Liver (tissue), 9 donors: ENCODE measurements around the gene SHH. TPM values are rescaled to one million over a fixed set of nuclear protein-coding genes. Genes with fewer than 3 reads are reported as not detected.

ENCODE experiments used
- DNase-seq: peaks from one replicate; pipeline ENCODE4 v3.0.0-alpha.2; 2017; ENCODE audit warnings: low spot score
- H3K27ac ChIP-seq, 2 donors: one replicate each; pipeline ENCODE4 v1.7.0; 2013; ENCODE audit warnings: inconsistent platforms in 2 of 2, low read length in 2 of 2, control low read depth in 1 of 2, low read depth in 1 of 2, mild to moderate bottlenecking in 1 of 2
- H3K27me3 ChIP-seq, 4 donors: one replicate each; pipeline versions ENCODE4 v1.6.1 to v1.7.0; 2013; ENCODE audit warnings: low read length in 3 of 4, inconsistent platforms in 1 of 4, mild to moderate bottlenecking in 1 of 4, moderate library complexity in 1 of 4; ENCODE audit not compliant: control insufficient read depth in 4 of 4, insufficient read depth in 4 of 4
- H3K36me3 ChIP-seq, 4 donors: one replicate each; pipeline versions ENCODE4 v1.6.1 to v1.7.0; 2013; ENCODE audit warnings: low read length in 3 of 4, mild to moderate bottlenecking in 3 of 4, low read depth in 1 of 4, moderate library complexity in 1 of 4; ENCODE audit not compliant: control insufficient read depth in 4 of 4, insufficient read depth in 3 of 4
- H3K4me1 ChIP-seq, 4 donors: one replicate each; pipeline versions ENCODE4 v1.6.1 to v1.7.0; 2013; ENCODE audit warnings: low read length in 3 of 4, mild to moderate bottlenecking in 3 of 4, moderate library complexity in 1 of 4; ENCODE audit not compliant: control insufficient read depth in 4 of 4, insufficient read depth in 4 of 4
- H3K4me3 ChIP-seq, 3 donors: one replicate each; pipeline versions ENCODE4 v1.6.1 to v1.7.0; 2013; ENCODE audit warnings: low read length in 3 of 3, control low read depth in 1 of 3, low read depth in 1 of 3, mild to moderate bottlenecking in 1 of 3
- H3K9ac ChIP-seq, 2 donors: one replicate each; pipeline ENCODE4 v1.7.0; 2013; ENCODE audit warnings: low read length in 2 of 2, mild to moderate bottlenecking in 2 of 2, moderate library complexity in 2 of 2, control low read depth in 1 of 2, low read depth in 1 of 2
- H3K9me3 ChIP-seq, 4 donors: one replicate each; pipeline versions ENCODE4 v1.6.1 to v1.7.0; 2013; ENCODE audit warnings: low read length in 3 of 4; ENCODE audit not compliant: control insufficient read depth in 4 of 4
- EGR1 ChIP-seq, 2 donors: IDR thresholded peaks; 2 replicates each; pipeline ENCODE4 v1.6.1; 2016 to 2018; ENCODE audit warnings: antibody characterized with exemption in 2 of 2, low read depth in 2 of 2
- FOXA1 ChIP-seq: IDR thresholded peaks from 2 replicates; pipeline ENCODE4 v1.6.1; 2016; ENCODE audit warnings: antibody characterized with exemption
- FOXA2 ChIP-seq: IDR thresholded peaks from 2 replicates; pipeline ENCODE4 v1.6.1; 2016; ENCODE audit warnings: antibody characterized with exemption
- GABPA ChIP-seq, 2 donors: IDR thresholded peaks in 1 of 2; conservative IDR thresholded peaks in 1 of 2; 2 replicates each; pipeline ENCODE4 v1.6.1; 2016; ENCODE audit warnings: antibody characterized with exemption in 2 of 2, mild to moderate bottlenecking in 1 of 2, moderate library complexity in 1 of 2
- HNF4A ChIP-seq, 2 donors: conservative IDR thresholded peaks; 2 replicates each; pipeline ENCODE4 v1.6.1; 2016; ENCODE audit warnings: antibody characterized with exemption in 2 of 2, mild to moderate bottlenecking in 2 of 2
- HNF4G ChIP-seq: IDR thresholded peaks from 2 replicates; pipeline ENCODE4 v1.6.1; 2016; ENCODE audit warnings: antibody characterized with exemption
- JUND ChIP-seq, 2 donors: IDR thresholded peaks; 2 replicates each; pipeline ENCODE4 v1.6.1; 2016; ENCODE audit warnings: antibody characterized with exemption in 2 of 2
- NR2F2 ChIP-seq: IDR thresholded peaks from 2 replicates; pipeline ENCODE4 v1.6.1; 2016; ENCODE audit warnings: antibody characterized with exemption
- RAD21 ChIP-seq, 2 donors: IDR thresholded peaks; 2 replicates each; pipeline ENCODE4 v1.6.1; 2016; ENCODE audit warnings: antibody characterized with exemption in 2 of 2, mild to moderate bottlenecking in 2 of 2
- RXRA ChIP-seq, 2 donors: IDR thresholded peaks; 2 replicates each; pipeline ENCODE4 v1.6.1; 2017 to 2018; ENCODE audit warnings: antibody characterized with exemption in 2 of 2, mild to moderate bottlenecking in 1 of 2
- SP1 ChIP-seq: IDR thresholded peaks from 2 replicates; pipeline ENCODE4 v1.6.1; 2018; ENCODE audit warnings: antibody characterized with exemption, mild to moderate bottlenecking
- TAF1 ChIP-seq: conservative IDR thresholded peaks from 2 replicates; pipeline ENCODE4 v1.6.1; 2016; ENCODE audit warnings: antibody characterized with exemption, mild to moderate bottlenecking
- YY1 ChIP-seq: IDR thresholded peaks from 2 replicates; pipeline ENCODE4 v1.6.1; 2016; ENCODE audit warnings: antibody characterized with exemption, mild to moderate bottlenecking
- WGBS: extraction: QIAGEN DNeasy Blood & Tissue Kit; methylation state at CpG from one replicate; pipeline ENCODE4 v1.1.7; 2013; 5-methylcytosine and 5-hydroxymethylcytosine counted together
- polyA plus RNA-seq, 2 donors: library from polyadenylated mRNA; stranded (reverse) in 1 of 2; unstranded in 1 of 2; fragments of 200-250 nt in 1 of 2; fragments of >200 nt in 1 of 2; fragmentation: Nextera tagmentation in 1 of 2; extraction: Ambion mirVana in 1 of 2; gene quantifications; one replicate each; pipeline versions ENCODE4 v1.2.1 to v1.2.3, GENCODE V29; 2013 to 2015
- total RNA-seq, 2 donors: library from RNA; depleted of rRNA; stranded (reverse); fragments of >200 nt; gene quantifications; one replicate each; pipeline ENCODE4 v1.2.3, GENCODE V29; 2014
- TF ChIP-seq, protein P1 (sequence below): fragments of 150-350 bp; IDR thresholded peaks from 2 replicates; pipeline ENCODE4 v1.5.1; 2017; ENCODE audit warnings: improper control_type of control experiment, low read depth, low read length; ENCODE audit not compliant: missing input control
- TF ChIP-seq, protein P2 (sequence below): IDR thresholded peaks from 2 replicates; pipeline ENCODE4 v1.6.1; 2016; ENCODE audit warnings: antibody characterized with exemption
- TF ChIP-seq, protein P3 (sequence below): IDR thresholded peaks from 2 replicates; pipeline ENCODE4 v1.6.1; 2016; ENCODE audit warnings: antibody characterized with exemption
- TF ChIP-seq, protein P4 (sequence below): IDR thresholded peaks from 2 replicates; pipeline ENCODE4 v1.6.1; 2016; ENCODE audit warnings: antibody characterized with exemption
- TF ChIP-seq, protein P5 (sequence below): IDR thresholded peaks from 2 replicates; pipeline ENCODE4 v1.6.1; 2016; ENCODE audit warnings: antibody characterized with exemption, mild to moderate bottlenecking
- donor health status: healthy.
- donor health status: healthy.
- donor health status: healthy.
- donor health status: healthy.
- donor health status: healthy.

The SHH gene
- total and polyA plus RNA-seq, 4 donors: 3.9 to 10.0 (median 5.2) TPM

DNA sequence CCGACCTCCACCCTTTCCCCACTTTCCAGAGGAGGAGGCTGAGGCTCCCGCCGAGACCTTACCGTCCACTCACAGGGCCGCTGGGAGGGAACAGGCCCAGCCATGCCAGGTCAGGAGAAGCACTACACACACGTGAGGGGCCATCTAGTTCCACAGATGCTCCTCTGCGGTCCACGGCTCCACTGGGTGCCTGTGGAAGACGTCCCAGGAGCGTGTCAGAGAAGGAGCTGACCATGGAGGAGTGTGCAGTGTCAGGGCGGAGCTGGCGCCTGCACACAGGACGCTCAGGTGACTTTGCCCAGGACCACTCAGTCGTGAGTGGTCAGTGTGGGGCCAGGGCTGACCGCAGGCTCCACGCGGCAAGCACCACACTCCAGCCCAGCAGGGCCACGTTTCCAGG is 8.0 kb upstream of the SHH start:
- no peaks in the 10 kb centered on the region for H3K9me3 ChIP-seq
- DNase-seq: no peak
- no peaks in the 10 kb centered on the region for H3K27me3 ChIP-seq
- no peak for TF ChIP-seq EGR1 (IDR thresholded peaks at IDR 0.05; ENCODE audit: low read depth in 2 of 2)
- TF ChIP-seq HNF4A (conservative IDR thresholded peaks at IDR 0.05): no peak
- TF ChIP-seq, protein P1, sequence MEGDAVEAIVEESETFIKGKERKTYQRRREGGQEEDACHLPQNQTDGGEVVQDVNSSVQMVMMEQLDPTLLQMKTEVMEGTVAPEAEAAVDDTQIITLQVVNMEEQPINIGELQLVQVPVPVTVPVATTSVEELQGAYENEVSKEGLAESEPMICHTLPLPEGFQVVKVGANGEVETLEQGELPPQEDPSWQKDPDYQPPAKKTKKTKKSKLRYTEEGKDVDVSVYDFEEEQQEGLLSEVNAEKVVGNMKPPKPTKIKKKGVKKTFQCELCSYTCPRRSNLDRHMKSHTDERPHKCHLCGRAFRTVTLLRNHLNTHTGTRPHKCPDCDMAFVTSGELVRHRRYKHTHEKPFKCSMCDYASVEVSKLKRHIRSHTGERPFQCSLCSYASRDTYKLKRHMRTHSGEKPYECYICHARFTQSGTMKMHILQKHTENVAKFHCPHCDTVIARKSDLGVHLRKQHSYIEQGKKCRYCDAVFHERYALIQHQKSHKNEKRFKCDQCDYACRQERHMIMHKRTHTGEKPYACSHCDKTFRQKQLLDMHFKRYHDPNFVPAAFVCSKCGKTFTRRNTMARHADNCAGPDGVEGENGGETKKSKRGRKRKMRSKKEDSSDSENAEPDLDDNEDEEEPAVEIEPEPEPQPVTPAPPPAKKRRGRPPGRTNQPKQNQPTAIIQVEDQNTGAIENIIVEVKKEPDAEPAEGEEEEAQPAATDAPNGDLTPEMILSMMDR: no peak
- no peak for TF ChIP-seq RAD21 (IDR thresholded peaks at IDR 0.05)
- TF ChIP-seq, protein P2, sequence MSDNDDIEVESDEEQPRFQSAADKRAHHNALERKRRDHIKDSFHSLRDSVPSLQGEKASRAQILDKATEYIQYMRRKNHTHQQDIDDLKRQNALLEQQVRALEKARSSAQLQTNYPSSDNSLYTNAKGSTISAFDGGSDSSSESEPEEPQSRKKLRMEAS: no peak
- TF ChIP-seq, protein P3, sequence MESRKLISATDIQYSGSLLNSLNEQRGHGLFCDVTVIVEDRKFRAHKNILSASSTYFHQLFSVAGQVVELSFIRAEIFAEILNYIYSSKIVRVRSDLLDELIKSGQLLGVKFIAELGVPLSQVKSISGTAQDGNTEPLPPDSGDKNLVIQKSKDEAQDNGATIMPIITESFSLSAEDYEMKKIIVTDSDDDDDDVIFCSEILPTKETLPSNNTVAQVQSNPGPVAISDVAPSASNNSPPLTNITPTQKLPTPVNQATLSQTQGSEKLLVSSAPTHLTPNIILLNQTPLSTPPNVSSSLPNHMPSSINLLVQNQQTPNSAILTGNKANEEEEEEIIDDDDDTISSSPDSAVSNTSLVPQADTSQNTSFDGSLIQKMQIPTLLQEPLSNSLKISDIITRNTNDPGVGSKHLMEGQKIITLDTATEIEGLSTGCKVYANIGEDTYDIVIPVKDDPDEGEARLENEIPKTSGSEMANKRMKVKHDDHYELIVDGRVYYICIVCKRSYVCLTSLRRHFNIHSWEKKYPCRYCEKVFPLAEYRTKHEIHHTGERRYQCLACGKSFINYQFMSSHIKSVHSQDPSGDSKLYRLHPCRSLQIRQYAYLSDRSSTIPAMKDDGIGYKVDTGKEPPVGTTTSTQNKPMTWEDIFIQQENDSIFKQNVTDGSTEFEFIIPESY: no peak
- no peak for TF ChIP-seq RXRA (IDR thresholded peaks at IDR 0.05)
- no peak for TF ChIP-seq NR2F2
- TF ChIP-seq FOXA1: no peak
- TF ChIP-seq YY1: no peak
- no peak for TF ChIP-seq HNF4G
- TF ChIP-seq, protein P4, sequence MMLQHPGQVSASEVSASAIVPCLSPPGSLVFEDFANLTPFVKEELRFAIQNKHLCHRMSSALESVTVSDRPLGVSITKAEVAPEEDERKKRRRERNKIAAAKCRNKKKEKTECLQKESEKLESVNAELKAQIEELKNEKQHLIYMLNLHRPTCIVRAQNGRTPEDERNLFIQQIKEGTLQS: no peak
- no peak for TF ChIP-seq SP1
- no peak for TF ChIP-seq JUND (IDR thresholded peaks at IDR 0.05)
- H3K9ac ChIP-seq: no peak overlapping the region
- WGBS: 87% methylated on average over 18 of the region's 18 CpGs
- H3K27ac ChIP-seq: no peak overlapping the region
- no peaks in the 10 kb centered on the region for H3K36me3 ChIP-seq
- H3K4me3 ChIP-seq: no peak overlapping the region
- peaks cover 0 to 2% (median 0%) of the 10 kb centered on the region in 4 donors for H3K4me1 ChIP-seq

DNA sequence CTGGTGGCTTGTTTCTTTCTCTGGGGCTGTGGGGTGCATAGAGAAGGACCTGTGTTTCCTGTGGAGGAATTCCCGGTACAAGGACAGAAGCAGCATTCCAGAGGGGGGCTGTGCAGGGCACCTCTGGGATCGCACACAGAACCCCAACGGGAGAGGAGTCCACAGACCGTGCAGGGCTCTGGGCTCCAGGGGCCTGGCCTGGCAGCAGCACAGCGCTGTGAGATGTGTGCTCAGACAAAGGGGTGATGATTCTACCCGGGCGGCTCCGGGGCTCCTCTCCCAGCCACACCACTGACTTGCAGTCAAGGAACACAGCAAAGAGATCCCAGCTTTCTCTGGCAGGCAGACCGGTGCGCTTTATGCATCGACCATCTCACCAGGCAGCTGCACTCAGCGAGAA is 6.9 kb upstream of the SHH start:
- Histone ChIP-seq H3K9ac (no peak overlapping the region), H3K27ac (no peak overlapping the region), H3K4me3 (no peak overlapping the region), H3K27me3 (peaks cover 0 to 3% (median 0%) of the 10 kb centered on the region in 4 donors), H3K9me3 (no peaks in the 10 kb centered on the region), H3K36me3 (no peaks in the 10 kb centered on the region), H3K4me1 (peaks cover 0 to 3% (median 0%) of the 10 kb centered on the region in 4 donors)
- 83% methylated on average over 12 of the region's 12 CpGs for WGBS
- DNase-seq: no peak
- TF ChIP-seq GABPA (IDR thresholded peaks at IDR 0.05 in 1 of 2, conservative IDR thresholded peaks at IDR 0.05 in 1 of 2) (no peak), HNF4A (conservative IDR thresholded peaks at IDR 0.05) (no peak), NR2F2 (no peak), HNF4G (no peak), FOXA2 (no peak), YY1 (no peak), RXRA (IDR thresholded peaks at IDR 0.05) (no peak), RAD21 (IDR thresholded peaks at IDR 0.05) (no peak), EGR1 (IDR thresholded peaks at IDR 0.05; ENCODE audit: low read depth in 2 of 2) (no peak), TAF1 (no peak)
- TF ChIP-seq, protein P5, sequence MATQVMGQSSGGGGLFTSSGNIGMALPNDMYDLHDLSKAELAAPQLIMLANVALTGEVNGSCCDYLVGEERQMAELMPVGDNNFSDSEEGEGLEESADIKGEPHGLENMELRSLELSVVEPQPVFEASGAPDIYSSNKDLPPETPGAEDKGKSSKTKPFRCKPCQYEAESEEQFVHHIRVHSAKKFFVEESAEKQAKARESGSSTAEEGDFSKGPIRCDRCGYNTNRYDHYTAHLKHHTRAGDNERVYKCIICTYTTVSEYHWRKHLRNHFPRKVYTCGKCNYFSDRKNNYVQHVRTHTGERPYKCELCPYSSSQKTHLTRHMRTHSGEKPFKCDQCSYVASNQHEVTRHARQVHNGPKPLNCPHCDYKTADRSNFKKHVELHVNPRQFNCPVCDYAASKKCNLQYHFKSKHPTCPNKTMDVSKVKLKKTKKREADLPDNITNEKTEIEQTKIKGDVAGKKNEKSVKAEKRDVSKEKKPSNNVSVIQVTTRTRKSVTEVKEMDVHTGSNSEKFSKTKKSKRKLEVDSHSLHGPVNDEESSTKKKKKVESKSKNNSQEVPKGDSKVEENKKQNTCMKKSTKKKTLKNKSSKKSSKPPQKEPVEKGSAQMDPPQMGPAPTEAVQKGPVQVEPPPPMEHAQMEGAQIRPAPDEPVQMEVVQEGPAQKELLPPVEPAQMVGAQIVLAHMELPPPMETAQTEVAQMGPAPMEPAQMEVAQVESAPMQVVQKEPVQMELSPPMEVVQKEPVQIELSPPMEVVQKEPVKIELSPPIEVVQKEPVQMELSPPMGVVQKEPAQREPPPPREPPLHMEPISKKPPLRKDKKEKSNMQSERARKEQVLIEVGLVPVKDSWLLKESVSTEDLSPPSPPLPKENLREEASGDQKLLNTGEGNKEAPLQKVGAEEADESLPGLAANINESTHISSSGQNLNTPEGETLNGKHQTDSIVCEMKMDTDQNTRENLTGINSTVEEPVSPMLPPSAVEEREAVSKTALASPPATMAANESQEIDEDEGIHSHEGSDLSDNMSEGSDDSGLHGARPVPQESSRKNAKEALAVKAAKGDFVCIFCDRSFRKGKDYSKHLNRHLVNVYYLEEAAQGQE: no peak
- TF ChIP-seq, protein P4: no peak
- TF ChIP-seq, protein P1: no peak
- TF ChIP-seq, protein P2: no peak
- TF ChIP-seq, protein P3: no peak
